ENCODE results near the gene HBZ. TPM values are rescaled to one million over a fixed set of nuclear protein-coding genes. Genes with fewer than 3 reads are reported as not detected.
"Not testable (repeated sequence)": the region's sequence is repeated elsewhere in the genome, so short reads cannot be mapped to it uniquely, and the experiment has no call there.

Gene HBZ
- total RNA-seq, 1 donor from 2014 or later: not detected

DNA sequence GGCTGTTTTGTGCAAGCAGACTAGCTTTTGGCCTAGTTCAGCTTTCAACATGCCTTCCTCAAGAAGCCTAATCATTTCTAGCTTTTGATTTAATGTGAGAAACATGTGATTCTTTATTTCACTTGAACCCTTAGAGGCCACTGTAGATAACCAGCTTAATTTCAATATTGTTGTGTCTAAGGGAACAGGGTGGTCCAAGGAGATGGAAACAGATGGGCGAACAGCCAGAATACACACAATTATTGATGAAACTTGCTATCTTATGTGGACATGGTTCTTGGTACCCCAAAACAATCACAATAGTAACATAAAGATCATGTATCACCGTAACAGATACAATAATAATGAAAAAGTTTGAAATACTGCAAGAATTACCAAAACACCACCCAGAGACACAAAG is 18.7 kb upstream of the HBZ start:
- DNase-seq (ENCODE audit: low spot score): no peak

DNA sequence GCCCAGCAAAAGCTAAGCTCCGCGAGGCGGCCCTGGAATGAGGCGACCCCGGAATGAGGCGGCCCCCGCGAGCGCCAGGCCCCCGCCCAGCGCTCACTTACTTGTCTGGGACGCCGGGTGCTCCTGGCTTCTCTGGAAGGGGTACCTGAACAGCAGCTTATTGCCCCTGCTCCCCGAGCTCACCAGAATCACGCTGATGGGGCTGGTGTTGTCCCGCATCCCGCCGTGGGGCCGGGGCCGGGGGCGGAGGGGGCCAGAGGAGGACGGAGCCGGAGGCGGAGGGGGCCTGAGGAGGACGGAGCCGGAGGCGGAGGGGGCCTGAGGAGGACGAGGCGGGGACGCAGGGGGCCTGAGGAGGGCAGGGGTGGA is 14.4 kb upstream of the HBZ start:
- peak; percentile 26 for DNase-seq (ENCODE audit: low spot score)

DNA sequence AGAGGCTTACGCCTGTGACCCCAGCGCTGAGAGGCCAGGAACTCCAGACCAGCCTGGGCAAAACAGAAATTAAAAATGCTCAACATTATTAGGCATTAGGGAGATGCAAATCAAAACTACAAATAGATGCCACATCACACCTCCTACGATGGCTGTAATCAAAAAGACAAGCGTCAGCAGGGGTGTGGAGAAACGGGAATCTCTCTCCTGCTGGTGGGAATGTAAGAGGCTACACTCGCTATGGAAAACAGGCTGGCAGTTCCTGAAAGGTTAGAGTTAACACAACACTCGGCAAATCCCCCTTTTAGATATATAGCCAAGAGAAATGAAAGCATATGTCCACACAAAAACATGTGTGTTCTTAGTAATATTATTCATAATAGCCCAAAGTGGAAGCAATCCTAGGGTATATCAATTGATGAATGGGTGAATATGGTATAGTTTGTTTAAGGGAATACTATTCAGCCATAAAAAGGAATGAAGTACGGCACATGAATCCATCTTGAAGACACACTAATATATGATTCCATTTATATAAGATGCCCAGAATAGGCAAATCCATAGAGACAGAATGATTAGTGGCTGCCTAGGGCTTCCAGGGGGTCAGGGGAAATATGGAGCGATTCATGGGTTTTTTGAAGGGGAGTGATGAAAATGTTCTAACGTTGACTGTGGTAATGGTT is 12.1 kb upstream of the HBZ start:
- no peak for DNase-seq (ENCODE audit: low spot score)

DNA sequence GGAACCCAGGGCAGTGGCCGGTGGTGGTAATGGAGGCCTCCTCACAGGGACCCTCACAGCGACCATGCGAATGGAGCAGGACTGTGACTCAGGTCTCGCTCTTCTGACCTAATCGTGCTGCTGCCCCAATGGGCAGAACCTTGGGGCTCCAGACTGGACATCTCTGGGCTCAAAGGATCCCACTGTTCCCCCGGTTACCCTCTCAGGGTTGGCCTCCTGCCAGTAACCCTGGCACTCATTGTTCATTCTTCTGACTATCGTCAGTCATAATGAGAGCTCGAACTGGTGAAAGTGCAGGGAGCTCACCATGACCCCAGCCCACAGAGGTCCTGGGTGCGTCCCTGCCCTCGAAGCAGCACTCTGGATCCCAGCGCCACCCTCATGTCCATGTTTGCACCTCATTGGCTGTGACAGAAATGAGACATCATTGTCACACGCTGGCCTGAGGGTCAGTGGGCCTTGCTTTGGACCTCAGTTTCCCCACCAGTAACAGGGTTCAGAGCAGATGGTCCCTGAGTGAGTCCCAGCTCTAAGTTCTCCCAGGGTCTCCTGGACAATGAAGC is 10.0 kb upstream of the HBZ start:
- DNase-seq (ENCODE audit: low spot score): no peak

DNA sequence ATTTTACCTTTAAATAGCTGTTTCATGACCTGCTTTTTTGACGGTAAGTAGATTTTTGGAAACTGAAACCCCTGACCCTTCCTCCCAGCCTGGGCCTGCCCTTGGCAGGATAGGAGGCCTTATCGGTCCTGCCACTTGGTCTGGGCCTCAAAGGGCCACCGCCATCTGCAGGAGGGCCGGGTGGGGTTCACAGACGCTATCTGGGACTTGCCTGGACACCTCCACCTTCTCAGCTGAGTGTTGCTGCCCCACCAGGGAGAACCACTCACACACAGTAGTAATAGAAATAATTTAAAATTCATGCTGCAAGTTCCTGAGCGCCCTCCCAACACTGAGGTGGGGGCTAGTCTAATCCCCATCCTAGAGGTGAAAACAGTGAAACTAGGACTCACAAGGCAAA is 9.4 kb upstream of the HBZ start:
- DNase-seq (ENCODE audit: low spot score): no peak

DNA sequence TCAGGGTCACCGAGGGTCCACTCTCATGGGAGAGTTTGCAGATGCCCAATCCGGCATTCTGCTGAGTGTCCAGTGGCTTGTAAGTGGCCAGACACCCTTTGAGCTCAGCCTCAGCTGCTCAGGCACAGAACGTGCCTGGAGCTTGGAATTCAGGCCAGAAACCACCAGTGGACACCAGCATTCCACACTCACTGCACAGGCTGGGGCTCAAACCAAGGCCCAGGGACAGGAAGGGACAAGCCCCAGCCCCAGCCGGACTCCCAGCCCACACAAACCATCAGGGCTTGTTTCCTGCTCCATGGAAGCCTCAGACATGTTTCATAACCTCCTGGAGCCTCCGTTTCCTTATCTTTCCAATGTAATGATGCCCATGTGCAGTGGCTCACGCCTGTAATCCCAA is 9.0 kb upstream of the HBZ start:
- DNase-seq (ENCODE audit: low spot score): no peak

DNA sequence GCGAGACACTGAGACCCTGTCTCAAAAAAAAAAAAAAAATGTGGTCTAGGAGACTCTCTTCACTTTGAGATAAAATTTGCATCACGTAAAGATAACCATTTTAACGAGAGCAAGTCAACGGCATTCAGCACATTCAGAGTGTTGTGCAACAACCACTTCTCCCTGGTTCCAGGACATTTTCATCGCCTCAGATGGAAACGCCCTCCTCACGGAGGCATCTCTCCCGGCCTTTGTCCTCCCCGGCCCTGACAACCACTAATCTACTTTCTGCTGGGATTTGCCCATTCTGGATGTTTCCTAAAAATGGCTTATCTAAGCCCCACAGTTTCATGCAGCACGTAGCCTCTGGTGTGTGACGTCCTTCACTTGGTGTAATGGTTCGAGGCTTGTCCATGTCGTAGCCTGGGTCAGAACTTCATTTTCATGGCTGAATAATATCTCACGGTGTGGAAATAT is 7.6 kb upstream of the HBZ start:
- no peak for DNase-seq (ENCODE audit: low spot score)

DNA sequence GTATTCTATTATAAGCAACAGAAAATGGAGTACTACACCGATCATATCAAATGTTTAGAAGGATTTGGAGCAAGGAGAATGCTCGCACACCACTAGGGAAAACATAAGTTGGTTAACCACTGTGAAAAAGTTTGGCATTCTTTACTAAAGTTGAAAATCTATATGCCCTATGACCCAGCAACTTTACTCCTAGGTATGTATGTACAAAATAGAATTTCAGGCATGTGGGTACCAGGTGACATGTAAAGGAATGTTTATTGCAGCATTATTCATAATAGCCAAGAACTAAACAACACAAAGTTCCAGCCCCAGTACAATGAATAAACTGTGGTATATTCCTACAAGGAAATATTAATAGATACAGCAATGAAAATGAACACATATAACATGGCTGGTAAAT is 5.8 kb upstream of the HBZ start:
- DNase-seq (ENCODE audit: low spot score): no peak

DNA sequence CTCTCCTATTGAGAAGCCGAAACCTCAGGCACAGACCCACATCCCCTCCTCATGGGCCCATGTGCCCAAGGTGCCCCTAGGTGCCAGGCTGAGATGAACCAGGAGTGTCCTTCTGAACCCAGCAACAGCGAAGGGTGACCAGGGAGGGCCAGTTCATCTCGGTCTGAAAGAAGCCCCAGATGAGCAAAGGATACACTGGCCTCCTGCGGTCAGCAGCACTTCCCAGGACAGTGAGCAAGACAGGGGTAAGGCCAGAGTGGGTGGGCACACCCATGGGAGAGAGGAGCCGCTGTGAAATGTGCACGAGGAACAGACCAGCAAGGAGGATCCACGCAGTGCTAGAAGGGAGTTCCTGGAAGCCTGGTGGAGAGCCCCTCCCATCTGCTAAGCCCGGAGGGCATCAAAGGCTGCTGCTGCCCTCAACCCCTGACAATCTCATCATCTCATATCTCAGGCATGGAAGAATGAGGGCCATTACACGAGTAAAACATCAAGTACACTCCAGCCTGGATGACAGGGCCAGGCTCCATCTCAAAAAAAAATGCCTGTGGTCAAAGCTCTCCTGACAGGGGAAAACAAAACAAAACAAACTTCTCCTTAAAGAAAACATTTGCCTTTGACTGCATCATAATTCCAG is 3.3 kb upstream of the HBZ start:
- DNase-seq (ENCODE audit: low spot score): no peak

DNA sequence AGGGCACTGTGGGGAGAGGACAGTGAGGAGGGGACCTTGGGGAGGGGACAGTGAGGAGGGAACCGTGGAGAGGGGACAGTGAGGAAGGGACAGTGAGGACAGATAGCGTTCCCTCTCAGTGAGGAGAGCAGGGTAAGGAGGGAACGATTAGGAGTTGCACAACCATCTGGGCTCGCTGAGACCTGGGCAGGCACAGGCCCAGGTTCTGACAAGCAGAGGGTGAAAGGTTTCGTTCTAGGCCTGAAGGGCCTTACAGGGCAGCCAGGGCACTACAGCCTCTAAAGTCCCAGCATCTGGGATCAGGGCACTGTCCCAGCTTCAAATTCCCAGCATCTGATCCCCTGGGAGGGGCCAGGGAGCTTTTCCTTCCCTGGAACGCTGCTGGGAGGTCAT is 681 bp downstream of the HBZ start:
- not testable (repeated sequence) for DNase-seq (ENCODE audit: low spot score)

DNA sequence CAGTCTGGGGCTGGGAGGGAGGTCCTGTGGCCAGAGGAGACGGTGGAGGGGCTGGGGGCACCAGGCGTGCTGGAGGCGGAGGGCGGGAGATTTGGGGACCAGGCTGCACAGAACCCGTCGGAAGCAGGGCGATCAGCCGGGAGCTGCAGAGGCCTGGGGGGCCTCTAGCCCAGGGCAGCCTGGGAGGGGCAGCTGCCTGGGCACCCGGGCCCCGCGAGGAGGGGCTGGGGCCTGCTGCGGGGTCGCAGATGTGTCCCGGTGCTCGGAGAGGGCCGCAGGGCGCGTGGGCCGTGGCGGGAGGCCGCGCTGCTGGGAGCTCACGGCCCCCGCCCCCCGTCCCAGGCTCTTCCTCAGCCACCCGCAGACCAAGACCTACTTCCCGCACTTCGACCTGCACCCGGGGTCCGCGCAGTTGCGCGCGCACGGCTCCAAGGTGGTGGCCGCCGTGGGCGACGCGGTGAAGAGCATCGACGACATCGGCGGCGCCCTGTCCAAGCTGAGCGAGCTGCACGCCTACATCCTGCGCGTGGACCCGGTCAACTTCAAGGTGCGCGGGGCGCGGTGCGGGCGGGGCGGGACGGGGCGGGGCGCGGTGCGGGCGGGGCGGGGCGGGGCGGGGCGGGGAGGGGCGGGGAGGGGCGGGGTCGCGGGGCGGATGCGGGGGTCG is 1.2 kb downstream of the HBZ start:
- DNase-seq (ENCODE audit: low spot score): not testable (repeated sequence)

DNA sequence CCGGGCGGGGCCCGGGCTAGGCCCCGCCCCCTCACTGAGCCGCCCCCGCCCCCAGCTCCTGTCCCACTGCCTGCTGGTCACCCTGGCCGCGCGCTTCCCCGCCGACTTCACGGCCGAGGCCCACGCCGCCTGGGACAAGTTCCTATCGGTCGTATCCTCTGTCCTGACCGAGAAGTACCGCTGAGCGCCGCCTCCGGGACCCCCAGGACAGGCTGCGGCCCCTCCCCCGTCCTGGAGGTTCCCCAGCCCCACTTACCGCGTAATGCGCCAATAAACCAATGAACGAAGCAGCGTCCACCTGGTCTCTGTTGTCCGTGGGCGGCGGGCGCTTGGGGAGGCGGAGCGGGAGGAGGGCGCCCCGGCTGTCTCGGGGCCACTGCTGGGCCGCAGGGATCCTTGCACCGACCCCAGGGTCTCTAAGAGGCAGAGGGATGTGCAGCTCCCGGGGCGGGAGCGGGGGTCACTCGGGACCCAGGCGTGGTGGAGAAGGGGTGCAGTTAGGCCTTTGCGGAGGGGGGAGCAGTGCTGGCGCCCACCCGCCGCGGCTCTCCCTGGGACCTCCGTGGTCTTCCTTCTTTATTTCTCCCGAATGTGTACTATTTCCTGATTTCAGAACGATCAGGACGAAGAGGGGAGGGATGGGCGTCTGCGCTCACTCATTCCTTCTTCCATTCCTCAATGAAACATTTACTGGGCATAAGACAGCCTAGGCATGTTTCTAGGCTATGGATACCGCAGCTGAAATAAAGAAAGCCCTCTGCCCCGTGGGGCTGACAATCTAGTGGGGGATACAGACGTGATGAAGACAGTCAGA is 2.0 kb downstream of the HBZ start:
- no peak for DNase-seq (ENCODE audit: low spot score)

DNA sequence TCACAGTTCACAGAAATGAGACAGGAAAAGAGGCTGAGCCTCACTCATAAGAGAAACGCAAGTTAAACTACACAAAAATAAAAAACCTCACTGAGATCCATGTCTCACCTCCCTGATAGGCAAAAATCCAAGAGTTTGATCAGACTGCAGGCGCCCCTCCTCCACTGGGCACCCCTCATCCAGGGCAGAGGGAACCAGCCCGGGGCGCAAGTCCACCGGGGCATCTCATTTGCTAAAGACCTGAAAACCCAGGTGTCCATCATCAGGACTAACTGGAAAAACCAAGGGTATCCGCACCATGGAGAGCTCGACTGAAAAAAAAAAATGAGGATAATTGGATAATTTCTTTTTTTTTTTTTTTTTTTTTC is 2.6 kb downstream of the HBZ start:
- DNase-seq (ENCODE audit: low spot score): no peak

DNA sequence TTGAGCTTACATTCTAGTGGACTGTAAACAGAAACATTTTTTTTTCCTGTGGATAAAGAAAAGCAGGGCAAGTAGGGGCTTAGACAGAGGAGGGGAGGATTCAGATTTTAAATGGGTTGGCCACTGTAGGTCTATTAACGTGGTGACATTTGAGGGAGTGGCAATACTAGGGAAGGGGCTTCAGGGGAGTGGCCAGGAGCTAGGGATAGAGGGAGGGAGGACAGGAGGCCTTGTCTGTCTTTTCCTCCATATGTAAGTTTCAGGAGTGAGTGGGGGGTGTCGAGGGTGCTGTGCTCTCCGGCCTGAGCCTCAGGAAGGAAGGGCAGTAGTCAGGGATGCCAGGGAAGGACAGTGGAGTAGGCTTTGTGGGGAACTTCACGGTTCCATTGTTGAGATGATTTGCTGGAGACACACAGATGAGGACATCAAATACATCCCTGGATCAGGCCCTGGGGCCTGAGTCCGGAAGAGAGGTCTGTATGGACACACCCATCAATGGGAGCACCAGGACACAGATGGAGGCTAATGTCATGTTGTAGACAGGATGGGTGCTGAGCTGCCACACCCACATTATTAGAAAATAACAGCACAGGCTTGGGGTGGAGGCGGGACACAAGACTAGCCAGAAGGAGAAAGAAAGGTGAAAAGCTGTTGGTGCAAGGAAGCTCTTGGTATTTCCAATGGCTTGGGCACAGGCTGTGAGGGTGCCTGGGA is 6.8 kb downstream of the HBZ start:
- DNase-seq (ENCODE audit: low spot score): no peak

DNA sequence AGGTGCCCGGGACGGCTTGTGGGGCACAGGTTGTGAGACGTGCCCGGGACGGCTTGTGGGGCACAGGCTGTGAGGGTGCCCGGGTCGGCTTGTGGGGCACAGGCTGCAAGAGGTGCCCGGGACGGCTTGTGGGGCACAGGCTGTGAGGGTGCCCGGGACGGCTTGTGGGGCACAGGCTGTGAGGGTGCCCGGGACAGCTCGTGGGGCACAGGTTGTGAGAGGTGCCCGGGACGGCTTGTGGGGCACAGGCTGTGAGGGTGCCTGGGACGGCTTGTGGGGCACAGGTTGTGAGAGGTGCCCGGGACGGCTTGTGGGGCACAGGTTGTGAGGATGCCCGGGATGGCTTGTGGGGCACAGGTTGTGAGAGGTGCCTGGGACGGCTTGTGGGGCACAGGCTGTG is 7.8 kb downstream of the HBZ start:
- not testable (repeated sequence) for DNase-seq (ENCODE audit: low spot score)

DNA sequence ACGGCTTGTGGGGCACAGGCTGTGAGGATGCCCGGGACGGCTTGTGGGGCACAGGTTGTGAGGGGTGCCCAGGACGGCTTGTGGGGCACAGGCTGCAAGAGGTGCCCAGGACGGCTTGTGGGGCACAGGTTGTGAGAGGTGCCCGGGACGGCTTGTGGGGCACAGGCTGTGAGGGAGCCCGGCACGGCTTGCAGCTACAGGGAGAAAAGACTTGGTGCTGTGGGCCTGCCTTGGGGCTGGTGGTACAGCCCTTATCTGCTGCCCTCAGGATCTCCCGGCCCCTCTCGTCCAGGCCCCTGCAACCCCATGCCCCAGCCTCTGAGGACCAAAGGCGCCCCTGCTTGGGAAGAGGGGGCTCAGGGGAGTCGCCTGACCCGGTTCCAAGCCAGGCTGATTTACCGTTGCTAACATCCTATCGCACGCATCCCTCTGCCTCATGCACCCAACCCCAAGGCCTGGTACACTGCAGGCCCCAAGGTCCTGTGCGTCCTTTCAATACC is 8.3 kb downstream of the HBZ start:
- DNase-seq (ENCODE audit: low spot score): no peak

DNA sequence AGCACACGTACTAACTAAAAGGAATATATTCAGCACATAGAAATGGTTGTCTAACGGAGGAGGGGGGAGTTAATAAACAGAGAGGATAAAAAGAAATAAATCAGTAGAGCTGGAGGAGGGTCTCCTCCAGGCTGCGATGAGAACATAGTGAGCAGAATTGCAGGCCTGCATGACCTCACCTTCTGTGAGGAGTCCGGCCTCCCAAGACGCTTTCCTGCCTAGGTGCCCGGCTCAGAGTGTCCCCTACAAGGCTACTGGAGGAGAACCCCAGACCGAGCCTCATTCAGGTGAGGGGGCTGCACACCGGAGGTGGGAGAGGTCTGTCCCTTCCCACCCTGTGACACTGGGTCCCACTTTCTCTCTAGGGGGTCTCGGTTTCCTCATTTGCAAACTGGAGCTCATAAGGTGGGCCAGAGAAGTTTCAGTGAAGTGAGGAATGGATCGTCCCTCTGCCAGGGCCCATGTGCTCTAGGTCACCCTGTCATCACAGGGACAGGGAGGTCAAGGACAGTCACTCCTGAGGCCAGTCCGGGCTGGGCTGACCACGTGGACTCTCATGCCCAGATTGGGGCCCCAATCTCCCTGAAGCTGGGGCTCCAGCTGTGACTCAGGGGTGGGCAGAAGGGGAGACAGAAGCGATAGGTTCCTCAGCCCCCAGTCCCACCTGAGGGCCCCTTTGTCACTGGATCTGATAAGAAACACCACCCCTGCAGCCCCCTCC is 10.0 kb downstream of the HBZ start:
- no peak for DNase-seq (ENCODE audit: low spot score)

DNA sequence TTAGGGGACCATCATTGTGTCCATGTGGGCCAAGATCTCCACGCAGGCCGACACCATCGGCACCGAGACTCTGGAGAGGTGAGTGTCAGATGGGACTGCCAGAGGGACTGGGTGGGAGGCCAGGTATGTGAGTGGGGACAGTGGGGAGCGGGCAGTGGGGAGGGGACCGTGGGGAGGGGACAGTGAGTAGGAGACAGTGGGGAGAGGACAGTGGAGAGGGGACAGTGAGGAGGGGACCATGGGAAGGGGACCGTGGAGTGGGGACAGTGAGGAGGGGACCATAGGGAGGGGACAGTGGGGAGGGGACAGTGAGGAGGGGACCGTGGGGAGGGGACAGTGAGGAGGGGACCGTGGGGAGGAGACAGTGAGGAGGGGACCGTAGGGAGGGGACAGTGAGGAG is 10.7 kb downstream of the HBZ start:
- not testable (repeated sequence) for DNase-seq (ENCODE audit: low spot score)

DNA sequence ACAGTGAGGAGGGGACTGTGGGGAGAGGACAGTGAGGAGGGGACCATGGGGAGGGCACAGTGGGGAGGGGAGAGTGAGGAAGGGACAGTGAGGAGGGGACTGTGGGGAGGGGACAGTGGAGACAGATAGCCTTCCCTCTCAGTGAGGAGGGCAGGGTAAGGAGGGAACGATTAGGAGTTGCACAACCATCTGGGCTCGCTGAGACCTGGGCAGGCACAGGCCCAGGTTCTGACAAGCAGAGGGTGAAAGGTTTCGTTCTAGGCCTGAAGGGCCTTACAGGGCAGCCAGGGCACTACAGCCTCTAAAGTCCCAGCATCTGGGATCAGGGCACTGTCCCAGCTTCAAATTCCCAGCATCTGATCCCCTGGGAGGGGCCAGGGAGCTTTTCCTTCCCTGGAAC is 11.3 kb downstream of the HBZ start:
- not testable (repeated sequence) for DNase-seq (ENCODE audit: low spot score)

DNA sequence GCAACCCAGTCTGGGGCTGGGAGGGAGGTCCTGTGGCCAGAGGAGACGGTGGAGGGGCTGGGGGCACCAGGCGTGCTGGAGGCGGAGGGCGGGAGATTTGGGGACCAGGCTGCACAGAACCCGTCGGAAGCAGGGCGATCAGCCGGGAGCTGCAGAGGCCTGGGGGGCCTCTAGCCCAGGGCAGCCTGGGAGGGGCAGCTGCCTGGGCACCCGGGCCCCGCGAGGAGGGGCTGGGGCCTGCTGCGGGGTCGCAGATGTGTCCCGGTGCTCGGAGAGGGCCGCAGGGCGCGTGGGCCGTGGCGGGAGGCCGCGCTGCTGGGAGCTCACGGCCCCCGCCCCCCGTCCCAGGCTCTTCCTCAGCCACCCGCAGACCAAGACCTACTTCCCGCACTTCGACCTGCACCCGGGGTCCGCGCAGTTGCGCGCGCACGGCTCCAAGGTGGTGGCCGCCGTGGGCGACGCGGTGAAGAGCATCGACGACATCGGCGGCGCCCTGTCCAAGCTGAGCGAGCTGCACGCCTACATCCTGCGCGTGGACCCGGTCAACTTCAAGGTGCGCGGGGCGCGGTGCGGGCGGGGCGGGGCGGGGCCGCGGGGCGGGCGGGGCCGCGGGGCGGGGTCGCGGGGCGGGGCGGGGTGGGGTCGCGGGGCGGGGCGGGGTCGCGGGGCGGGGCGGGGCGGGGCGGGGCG is 11.8 kb downstream of the HBZ start:
- not testable (repeated sequence) for DNase-seq (ENCODE audit: low spot score)
